ENCODE data around the gene FBXO42. TPM values are rescaled to one million over a fixed set of nuclear protein-coding genes. Genes with fewer than 3 reads are reported as not detected.

The FBXO42 gene
- total and polyA plus RNA-seq, 12 donors = 14.0 to 44.9 (median 19.7) TPM

GRCh38 chr1:16209847-16210407 lies 142.4 kb downstream of the FBXO42 start:
- H3K4me3 ChIP-seq = no peak overlapping the region
- H3K27ac ChIP-seq = peak overlapping the region in 2 of 5 donors; percentile 90 to 98

GRCh38 chr1:16209132-16209846 lies 143.0 kb downstream of the FBXO42 start:
- peaks cover 16 to 25% of the 10 kb centered on the region in 2 donors for H3K4me1 ChIP-seq (replicated peaks in 1 of 2)
- intact Hi-C loops (cut with DNase I) = no loop called here
- no peaks in the 10 kb centered on the region for H3K27me3 ChIP-seq
- DNase-seq = no peak
- WGBS, 4 donors = 78 to 82% (median 81%) methylated on average over 9 of the region's 9 CpGs
- H3K36me3 ChIP-seq (replicated peaks in 1 of 2) = peaks cover 0 to 4% of the 10 kb centered on the region in 2 donors
- TF ChIP-seq POLR2A (IDR thresholded peaks at IDR 0.05) (no peak), CTCF (IDR thresholded peaks at IDR 0.05) (no peak)
- peak overlapping the region; percentile 62 to 98 (median 94) for H3K27ac ChIP-seq
- H3K9me3 ChIP-seq (replicated peaks in 1 of 3) = no peaks in the 10 kb centered on the region
- peak overlapping the region in 1 of 4 donors; percentile 35 for H3K4me3 ChIP-seq

More at GRCh38 chr1:16209847-16210407, 142.4 kb downstream of the FBXO42 start:
- 79 to 95% (median 82%) methylated on average over 2 to 11 of the region's 11 CpGs for WGBS, 4 donors
- Histone ChIP-seq H3K9me3 (replicated peaks in 1 of 3) (no peaks in the 10 kb centered on the region), H3K4me1 (replicated peaks in 1 of 2) (peaks cover 16 to 25% of the 10 kb centered on the region in 2 donors), H3K27me3 (no peaks in the 10 kb centered on the region), H3K36me3 (replicated peaks in 1 of 2) (no peaks in the 10 kb centered on the region)
- TF ChIP-seq CTCF (IDR thresholded peaks at IDR 0.05) (no peak), POLR2A (IDR thresholded peaks at IDR 0.05) (no peak)
- intact Hi-C loops (cut with DNase I) = no loop called here
- no peak for DNase-seq

- H3K4me3 ChIP-seq = peak overlapping the region in 1 of 4 donors; percentile 66
- H3K27ac ChIP-seq = peak overlapping the region; percentile 90 to 98 (median 94)
- H3K36me3 ChIP-seq (replicated peaks in 1 of 2) = peaks cover 0 to 6% of the 10 kb centered on the region in 2 donors
- H3K4me1 ChIP-seq (replicated peaks in 1 of 2) = peaks cover 16 to 25% of the 10 kb centered on the region in 2 donors
- intact Hi-C loops (cut with DNase I) = no loop called here
- 45 to 58% (median 49%) methylated on average over 4 to 13 of the region's 13 CpGs for WGBS, 4 donors
- TF ChIP-seq POLR2A (IDR thresholded peaks at IDR 0.05) = peak in 1 of 2 donors; percentile 11
- TF ChIP-seq CTCF (IDR thresholded peaks at IDR 0.05) = no peak
- peak; percentile 75 to 90 (median 82) for DNase-seq
- no peaks in the 10 kb centered on the region for H3K27me3 ChIP-seq
- H3K9me3 ChIP-seq (replicated peaks in 1 of 3) = no peaks in the 10 kb centered on the region
Observed at GRCh38 chr1:16208270-16208987, 143.9 kb downstream of the FBXO42 start.
